Measurements from ENCODE around the gene CTR9.

Gene CTR9

GRCh38 chr11:10780040-10780439, 29.0 kb downstream of the CTR9 start:
- no peak for DNase-seq (ENCODE audit: low spot score)

GRCh38 chr11:10784232-10785145, 33.4 kb downstream of the CTR9 start:
- DNase-seq (ENCODE audit: low spot score), result no peak

GRCh38 chr11:10785146-10785474, 34.1 kb downstream of the CTR9 start:
- no peak for DNase-seq (ENCODE audit: low spot score)

GRCh38 chr11:10786451-10786850, 35.4 kb downstream of the CTR9 start:
- DNase-seq (ENCODE audit: low spot score), result no peak

GRCh38 chr11:10792385-10793068, 41.5 kb downstream of the CTR9 start:
- peak; percentile 80 for DNase-seq (ENCODE audit: low spot score)

GRCh38 chr11:10793470-10794255, 42.6 kb downstream of the CTR9 start:
- DNase-seq (ENCODE audit: low spot score), result no peak

GRCh38 chr11:10796191-10796590, 45.1 kb downstream of the CTR9 start:
- no peak for DNase-seq (ENCODE audit: low spot score)

- no peak for DNase-seq (ENCODE audit: low spot score)
These were observed 46.0 kb downstream of the CTR9 start for GRCh38 chr11:10797001-10797400.

GRCh38 chr11:10797531-10797930, 46.5 kb downstream of the CTR9 start:
- no peak for DNase-seq (ENCODE audit: low spot score)

- DNase-seq (ENCODE audit: low spot score), result no peak
These were observed 47.4 kb downstream of the CTR9 start for GRCh38 chr11:10798330-10798928.

GRCh38 chr11:10800292-10800691, 49.2 kb downstream of the CTR9 start:
- no peak for DNase-seq (ENCODE audit: low spot score)

GRCh38 chr11:10803676-10804075, 52.6 kb downstream of the CTR9 start:
- no peak for DNase-seq (ENCODE audit: low spot score)

GRCh38 chr11:10805741-10806140, 54.7 kb downstream of the CTR9 start:
- no peak for DNase-seq (ENCODE audit: low spot score)

- no peak for DNase-seq (ENCODE audit: low spot score)
These were observed 55.2 kb downstream of the CTR9 start for GRCh38 chr11:10806206-10806605.

- DNase-seq (ENCODE audit: low spot score), result peak; percentile 67
These were observed 56.6 kb downstream of the CTR9 start for GRCh38 chr11:10807493-10808234.

- no peak for DNase-seq (ENCODE audit: low spot score)
These were observed 57.1 kb downstream of the CTR9 start for GRCh38 chr11:10808235-10808552.

- DNase-seq (ENCODE audit: low spot score), result peak; percentile 99
These were observed 57.7 kb downstream of the CTR9 start, which contains the start of gene EIF4G2 for GRCh38 chr11:10808553-10809372. TSS of gene EIF4G2 (minus strand) at chr11:10808926.

GRCh38 chr11:10809373-10810160, 58.5 kb downstream of the CTR9 start:
- DNase-seq (ENCODE audit: low spot score), result peak; percentile 81

- no peak for DNase-seq (ENCODE audit: low spot score)
These were observed 62.9 kb downstream of the CTR9 start for GRCh38 chr11:10813945-10814344.

GRCh38 chr11:10818594-10818993, 67.5 kb downstream of the CTR9 start:
- DNase-seq (ENCODE audit: low spot score), result peak; percentile 57
